NCI-H1417 treated with DMSO at 0.1 percent for 48 hours (cell line): ENCODE data around the gene SNED1.

ENCODE experiments used
- DNase-seq: peaks from one replicate; lab custom pipeline; 2025; lab: John Stamatoyannopoulos, UW

The SNED1 gene

GRCh38 chr2:241048149-241048948 is 49.9 kb downstream of the SNED1 start:
- no peak for DNase-seq

GRCh38 chr2:241048949-241049343 is 50.5 kb downstream of the SNED1 start:
- no peak for DNase-seq

- no peak for DNase-seq
Measured at GRCh38 chr2:241049739-241050623, 51.6 kb downstream of the SNED1 start.

- DNase-seq = no peak
Measured at GRCh38 chr2:241050624-241051577, 52.5 kb downstream of the SNED1 start.

- DNase-seq = no peak
Measured at GRCh38 chr2:241051578-241052487, 53.4 kb downstream of the SNED1 start.

- no peak for DNase-seq
Measured at GRCh38 chr2:241052677-241053360, 54.4 kb downstream of the SNED1 start.

GRCh38 chr2:241053576-241054251 is 55.3 kb downstream of the SNED1 start:
- no peak for DNase-seq

GRCh38 chr2:241061275-241061674 is 62.9 kb downstream of the SNED1 start:
- no peak for DNase-seq

- DNase-seq = no peak
Measured at GRCh38 chr2:241062389-241063092, 64.1 kb downstream of the SNED1 start.

GRCh38 chr2:241063093-241063551 is 64.7 kb downstream of the SNED1 start:
- no peak for DNase-seq

GRCh38 chr2:241063587-241063986 is 65.2 kb downstream of the SNED1 start:
- no peak for DNase-seq

- DNase-seq = no peak
Measured at GRCh38 chr2:241064008-241064801, 65.8 kb downstream of the SNED1 start.

- no peak for DNase-seq
Measured at GRCh38 chr2:241064802-241065354, 66.5 kb downstream of the SNED1 start.

- no peak for DNase-seq
Measured at GRCh38 chr2:241065355-241065803, 67.0 kb downstream of the SNED1 start.

- DNase-seq = no peak
Measured at GRCh38 chr2:241066171-241066892, 67.9 kb downstream of the SNED1 start.

GRCh38 chr2:241066893-241067341 is 68.5 kb downstream of the SNED1 start:
- DNase-seq = no peak
